ENCODE measurements around the gene EPS8L3.

DNA sequence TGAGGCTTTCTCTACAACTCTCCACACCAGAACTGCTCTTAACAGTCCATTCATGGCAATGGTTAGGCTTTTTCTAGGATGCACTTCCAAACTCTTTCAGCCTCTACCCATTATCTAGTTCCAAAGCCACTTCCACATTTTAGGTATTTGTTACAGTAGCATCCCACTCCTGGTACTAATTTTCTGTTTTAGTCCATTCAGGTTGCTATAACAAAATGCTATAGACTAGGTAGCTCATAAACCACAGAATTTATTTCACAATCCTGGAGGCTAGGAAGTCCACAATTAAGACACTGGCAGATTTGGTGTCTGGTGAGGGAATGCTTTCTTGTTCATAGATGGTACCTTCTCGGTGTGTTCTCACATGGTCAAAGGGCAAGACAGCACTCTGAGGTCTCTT is 17.3 kb upstream of the EPS8L3 start:
- TF ChIP-seq, protein P1, sequence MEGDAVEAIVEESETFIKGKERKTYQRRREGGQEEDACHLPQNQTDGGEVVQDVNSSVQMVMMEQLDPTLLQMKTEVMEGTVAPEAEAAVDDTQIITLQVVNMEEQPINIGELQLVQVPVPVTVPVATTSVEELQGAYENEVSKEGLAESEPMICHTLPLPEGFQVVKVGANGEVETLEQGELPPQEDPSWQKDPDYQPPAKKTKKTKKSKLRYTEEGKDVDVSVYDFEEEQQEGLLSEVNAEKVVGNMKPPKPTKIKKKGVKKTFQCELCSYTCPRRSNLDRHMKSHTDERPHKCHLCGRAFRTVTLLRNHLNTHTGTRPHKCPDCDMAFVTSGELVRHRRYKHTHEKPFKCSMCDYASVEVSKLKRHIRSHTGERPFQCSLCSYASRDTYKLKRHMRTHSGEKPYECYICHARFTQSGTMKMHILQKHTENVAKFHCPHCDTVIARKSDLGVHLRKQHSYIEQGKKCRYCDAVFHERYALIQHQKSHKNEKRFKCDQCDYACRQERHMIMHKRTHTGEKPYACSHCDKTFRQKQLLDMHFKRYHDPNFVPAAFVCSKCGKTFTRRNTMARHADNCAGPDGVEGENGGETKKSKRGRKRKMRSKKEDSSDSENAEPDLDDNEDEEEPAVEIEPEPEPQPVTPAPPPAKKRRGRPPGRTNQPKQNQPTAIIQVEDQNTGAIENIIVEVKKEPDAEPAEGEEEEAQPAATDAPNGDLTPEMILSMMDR (optimal IDR thresholded peaks at IDR 0.05 in 1 of 3, IDR thresholded peaks at IDR 0.05 in 1 of 3, conservative IDR thresholded peaks at IDR 0.05 in 1 of 3; ENCODE audit: extremely low read depth in 1 of 3, insufficient read depth in 2 of 3, low read length in 3 of 3) = no peak
- TF ChIP-seq EZH2 (IDR thresholded peaks at IDR 0.05; ENCODE audit: low read length) = no peak

All from keratinocyte (primary cell).